Hair follicle dermal papilla cell (primary cell): ENCODE data around the gene MYLK3. TPM values are rescaled to one million over a fixed set of nuclear protein-coding genes. Genes with fewer than 3 reads are reported as not detected.

ENCODE experiments used
- total RNA-seq: library from RNA; depleted of rRNA; stranded (reverse); fragments of >200 nt; gene quantifications from 2 replicates; pipeline ENCODE4 v1.2.3, GENCODE V29; 2012

MYLK3 gene
- total RNA-seq: 0.12 and 0.16 TPM in 2 replicates

GRCh38 chr16:46747777-46748651 lies at the start of gene MYLK3:
TSS of gene MYLK3 (minus strand) at chr16:46748344. CDS start at chr16:46748193, 151 bp downstream.

GRCh38 chr16:46689365-46690280 lies 58.5 kb downstream of the MYLK3 start, which contains the start of gene ORC6:
TSS of gene ORC6 (plus strand) at chr16:46689659. CDS start at chr16:46689706, 47 bp downstream.

GRCh38 chr16:46688654-46689364 lies 59.3 kb downstream of the MYLK3 start, which contains the start of gene VPS35:
TSS of gene VPS35 (minus strand) at chr16:46689178. CDS start at chr16:46689133, 45 bp downstream.

Other genes starting within 250 kb of the MYLK3 start
- gene SHCBP1, start 127.0 kb downstream of the MYLK3 start, total RNA-seq: 1.5 and 2.7 TPM in 2 replicates
- gene VPS35, start 59.2 kb downstream of the MYLK3 start, total RNA-seq: 132 and 157 TPM in 2 replicates
- 1.5 and 1.8 TPM in 2 replicates for gene ORC6, start 58.7 kb downstream of the MYLK3 start, total RNA-seq
- 5.5 and 6.0 TPM in 2 replicates for gene C16orf87, start 82.8 kb upstream of the MYLK3 start, total RNA-seq
- gene GPT2, start 136.0 kb upstream of the MYLK3 start, total RNA-seq: 13.1 and 13.6 TPM in 2 replicates
- 62.5 and 64.4 TPM in 2 replicates for gene DNAJA2, start 225.3 kb upstream of the MYLK3 start, total RNA-seq